ENCODE measurements around the gene HIVEP3. TPM values are rescaled to one million over a fixed set of nuclear protein-coding genes. Genes with fewer than 3 reads are reported as not detected.

HIVEP3 gene
- total RNA-seq, 1 experiment from 2014 or later = 1.4 TPM

- no peak overlapping the region for H3K14ac ChIP-seq (ENCODE audit: insufficient read depth, low read length)
- H2BK12ac ChIP-seq (ENCODE audit: insufficient read length, low read depth, low read length) = no peak overlapping the region
- no peaks in the 10 kb centered on the region for H4K20me1 ChIP-seq (ENCODE audit: control insufficient read depth, insufficient read depth, insufficient read length)
- Mint-ChIP-seq H3K4me1 (peaks cover 0 to 5% of the 10 kb centered on the region in 2 experiments; a peak in 2 of 4 replicates), H3K27me3 (ENCODE audit: low read depth) (peaks cover 2% of the 10 kb centered on the region), H3K9me3 (no peaks in the 10 kb centered on the region; a peak in 1 of 5 replicates), H3K27ac (no peak overlapping the region), H3K36me3 (ENCODE audit: insufficient read depth in 1 of 3, low read depth in 3 of 3) (no peaks in the 10 kb centered on the region), H3K4me3 (no peak overlapping the region)
- H3K9me3 ChIP-seq (ENCODE audit: control insufficient read depth, low read depth, low read length) = no peaks in the 10 kb centered on the region
- no peak overlapping the region for H3K18ac ChIP-seq (ENCODE audit: insufficient read length, low read depth, low read length)
- no peak overlapping the region for H3K9ac ChIP-seq (ENCODE audit: extremely low read depth, insufficient read length, low read length)
- no peak overlapping the region for H3K27ac ChIP-seq (ENCODE audit: insufficient read length, low read depth, low read length)
- H3K23ac ChIP-seq (ENCODE audit: insufficient read length, low read depth, low read length) = no peak overlapping the region
- H2BK120ac ChIP-seq (ENCODE audit: low read depth, low read length, poor library complexity, severe bottlenecking) = no peak overlapping the region
- H3K27me3 ChIP-seq (ENCODE audit: insufficient read depth, low read length) = no peaks in the 10 kb centered on the region
- no peak overlapping the region for H2BK5ac ChIP-seq (ENCODE audit: insufficient read length, low read length)
- H3K79me1 ChIP-seq (ENCODE audit: insufficient read depth, low read depth, low read length, poor library complexity, severe bottlenecking) = no peaks in the 10 kb centered on the region
- H4K5ac ChIP-seq (ENCODE audit: insufficient read length, low read depth, low read length) = no peak overlapping the region
- DNase-seq = no peak
- H3K79me2 ChIP-seq (ENCODE audit: insufficient read depth, low read length) = no peaks in the 10 kb centered on the region
- no peaks in the 10 kb centered on the region for H3K23me2 ChIP-seq (ENCODE audit: insufficient read length, low read depth, low read length, poor library complexity, severe bottlenecking)
- no CpG with 5 or more reads among the region's 4 CpGs for WGBS (ENCODE audit: extremely low coverage, insufficient read length, low lambda C conversion rate)
- no peak overlapping the region for H4K91ac ChIP-seq (ENCODE audit: insufficient read length, low read depth, low read length)
- H3K56ac ChIP-seq (ENCODE audit: insufficient read length, low read depth, low read length) = no peak overlapping the region
- no peak overlapping the region for H2AK5ac ChIP-seq (ENCODE audit: insufficient read length, low read length)
- no peak overlapping the region for H3K4ac ChIP-seq (ENCODE audit: low read depth, low read length)
- TF ChIP-seq CTCF (conservative IDR thresholded peaks at IDR 0.05) = no peak
- no peak overlapping the region for H2BK15ac ChIP-seq (ENCODE audit: low read depth, low read length)
- no peak overlapping the region for H3K4me2 ChIP-seq (ENCODE audit: insufficient read depth, insufficient read length, low read length)
- no peak overlapping the region for H3T11ph ChIP-seq (ENCODE audit: low read length)
- no peak overlapping the region for H4K8ac ChIP-seq (replicated peaks; ENCODE audit: insufficient read length, low read depth, low read length)
- no peak overlapping the region for H2AFZ ChIP-seq (ENCODE audit: low read length)
- no peak overlapping the region for H2BK20ac ChIP-seq (ENCODE audit: low read depth, low read length, poor library complexity, severe bottlenecking)
- H3K4me1 ChIP-seq (ENCODE audit: insufficient read depth, low read length) = no peaks in the 10 kb centered on the region
Measured at GRCh38 chr1:41608211-41608610, 310.5 kb downstream of the HIVEP3 start.

Measured in H9 (cell line).